ENCODE results near the gene COX8C. TPM values are rescaled to one million over a fixed set of nuclear protein-coding genes. Genes with fewer than 3 reads are reported as not detected.

Gene COX8C
- total and polyA plus RNA-seq, 4 donors = not detected

GRCh38 chr14:93322929-93323599, 23.9 kb upstream of the COX8C start:
- Histone ChIP-seq H3K4me1 (ENCODE audit: control insufficient read depth in 4 of 4, insufficient read depth in 4 of 4, low read length in 3 of 4) (peaks cover 0 to 6% (median 3%) of the 10 kb centered on the region in 4 donors), H3K36me3 (ENCODE audit: control insufficient read depth in 4 of 4, insufficient read depth in 3 of 4, low read depth in 1 of 4, low read length in 3 of 4) (no peaks in the 10 kb centered on the region), H3K9me3 (ENCODE audit: control insufficient read depth in 4 of 4, low read length in 3 of 4) (no peaks in the 10 kb centered on the region), H3K4me3 (ENCODE audit: low read depth in 1 of 3, low read length in 3 of 3) (no peak overlapping the region), H3K27me3 (ENCODE audit: control insufficient read depth in 4 of 4, insufficient read depth in 4 of 4, low read length in 3 of 4) (no peaks in the 10 kb centered on the region), H3K27ac (ENCODE audit: low read depth in 1 of 2, low read length in 2 of 2) (no peak overlapping the region), H3K9ac (ENCODE audit: low read depth in 1 of 2, low read length in 2 of 2) (no peak overlapping the region)
- TF ChIP-seq REST (IDR thresholded peaks at IDR 0.05) = no peak
- no peak for TF ChIP-seq JUND (IDR thresholded peaks at IDR 0.05)
- no peak for TF ChIP-seq HNF4A (conservative IDR thresholded peaks at IDR 0.05)
- TF ChIP-seq TAF1 (conservative IDR thresholded peaks at IDR 0.05) = no peak
- TF ChIP-seq, protein P1, sequence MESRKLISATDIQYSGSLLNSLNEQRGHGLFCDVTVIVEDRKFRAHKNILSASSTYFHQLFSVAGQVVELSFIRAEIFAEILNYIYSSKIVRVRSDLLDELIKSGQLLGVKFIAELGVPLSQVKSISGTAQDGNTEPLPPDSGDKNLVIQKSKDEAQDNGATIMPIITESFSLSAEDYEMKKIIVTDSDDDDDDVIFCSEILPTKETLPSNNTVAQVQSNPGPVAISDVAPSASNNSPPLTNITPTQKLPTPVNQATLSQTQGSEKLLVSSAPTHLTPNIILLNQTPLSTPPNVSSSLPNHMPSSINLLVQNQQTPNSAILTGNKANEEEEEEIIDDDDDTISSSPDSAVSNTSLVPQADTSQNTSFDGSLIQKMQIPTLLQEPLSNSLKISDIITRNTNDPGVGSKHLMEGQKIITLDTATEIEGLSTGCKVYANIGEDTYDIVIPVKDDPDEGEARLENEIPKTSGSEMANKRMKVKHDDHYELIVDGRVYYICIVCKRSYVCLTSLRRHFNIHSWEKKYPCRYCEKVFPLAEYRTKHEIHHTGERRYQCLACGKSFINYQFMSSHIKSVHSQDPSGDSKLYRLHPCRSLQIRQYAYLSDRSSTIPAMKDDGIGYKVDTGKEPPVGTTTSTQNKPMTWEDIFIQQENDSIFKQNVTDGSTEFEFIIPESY (IDR thresholded peaks at IDR 0.05) = no peak
- TF ChIP-seq RAD21 (IDR thresholded peaks at IDR 0.05) = no peak
- no peak for TF ChIP-seq RXRA (IDR thresholded peaks at IDR 0.05)
- no peak for TF ChIP-seq CTCF (IDR thresholded peaks at IDR 0.05; ENCODE audit: low read depth, low read length, missing input control)
- no peak for TF ChIP-seq SP1 (IDR thresholded peaks at IDR 0.05)
- no peak for DNase-seq (ENCODE audit: low spot score)
- WGBS = 94% methylated on average over 5 of the region's 5 CpGs

DNA sequence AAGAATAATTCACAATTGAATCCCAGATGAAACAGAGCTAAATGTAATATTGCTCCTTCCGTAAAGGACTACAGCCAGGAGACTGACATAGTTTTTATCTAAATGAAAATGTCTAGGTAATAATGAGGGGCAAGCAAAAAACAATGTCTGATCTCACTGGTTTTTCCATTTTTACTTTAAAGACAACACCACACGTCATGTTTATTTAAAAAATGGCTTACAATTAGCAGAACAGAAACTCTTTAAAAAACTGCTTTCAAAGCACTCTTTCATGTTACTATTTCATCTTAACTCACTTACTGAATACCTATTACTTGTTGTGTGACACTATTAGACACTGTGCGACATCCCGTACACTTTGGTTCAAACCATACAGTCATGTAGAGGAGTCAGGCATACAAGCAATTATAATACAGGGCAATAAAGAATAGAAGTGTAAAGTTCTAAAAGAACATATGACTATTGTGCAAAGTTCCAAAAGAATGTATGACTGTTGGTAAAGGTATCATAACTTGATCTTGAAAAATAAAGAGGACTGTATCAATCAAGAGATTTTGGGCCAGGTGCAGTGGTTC, 23.3 kb upstream of the COX8C start:
- no peak for DNase-seq (ENCODE audit: low spot score)
- Histone ChIP-seq H3K9ac (ENCODE audit: low read depth in 1 of 2, low read length in 2 of 2) (no peak overlapping the region), H3K27ac (ENCODE audit: low read depth in 1 of 2, low read length in 2 of 2) (no peak overlapping the region), H3K9me3 (ENCODE audit: control insufficient read depth in 4 of 4, low read length in 3 of 4) (no peaks in the 10 kb centered on the region), H3K27me3 (ENCODE audit: control insufficient read depth in 4 of 4, insufficient read depth in 4 of 4, low read length in 3 of 4) (no peaks in the 10 kb centered on the region), H3K4me3 (ENCODE audit: low read depth in 1 of 3, low read length in 3 of 3) (no peak overlapping the region), H3K36me3 (ENCODE audit: control insufficient read depth in 4 of 4, insufficient read depth in 3 of 4, low read depth in 1 of 4, low read length in 3 of 4) (no peaks in the 10 kb centered on the region), H3K4me1 (ENCODE audit: control insufficient read depth in 4 of 4, insufficient read depth in 4 of 4, low read length in 3 of 4) (peaks cover 0 to 6% (median 3%) of the 10 kb centered on the region in 4 donors)
- 96% methylated on average over 4 of the region's 4 CpGs for WGBS
- TF ChIP-seq, protein P2, sequence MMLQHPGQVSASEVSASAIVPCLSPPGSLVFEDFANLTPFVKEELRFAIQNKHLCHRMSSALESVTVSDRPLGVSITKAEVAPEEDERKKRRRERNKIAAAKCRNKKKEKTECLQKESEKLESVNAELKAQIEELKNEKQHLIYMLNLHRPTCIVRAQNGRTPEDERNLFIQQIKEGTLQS (IDR thresholded peaks at IDR 0.05) = no peak
- TF ChIP-seq CTCF (IDR thresholded peaks at IDR 0.05; ENCODE audit: low read depth, low read length, missing input control) = no peak
- no peak for TF ChIP-seq RAD21 (IDR thresholded peaks at IDR 0.05)
- no peak for TF ChIP-seq FOXA1 (IDR thresholded peaks at IDR 0.05)
- TF ChIP-seq GABPA (IDR thresholded peaks at IDR 0.05 in 1 of 2, conservative IDR thresholded peaks at IDR 0.05 in 1 of 2) = no peak
- no peak for TF ChIP-seq JUND (IDR thresholded peaks at IDR 0.05)

Data from liver (tissue), 9 donors.